GM19240 (cell line): Measurements from ENCODE around the gene ALOX15B.

ENCODE experiments used
- DNase-seq: peaks from one replicate; pipeline ENCODE4 v3.0.0; 2011; ENCODE audit warnings: low spot score; ENCODE audit not compliant: insufficient read length

The ALOX15B gene

GRCh38 chr17:8079291-8080207, 40.7 kb downstream of the ALOX15B start:
- peak; percentile 93 for DNase-seq

- DNase-seq, result no peak
Measured at GRCh38 chr17:8080208-8080798, 41.4 kb downstream of the ALOX15B start.

GRCh38 chr17:8080799-8081219, 42.0 kb downstream of the ALOX15B start:
- DNase-seq, result no peak

DNA sequence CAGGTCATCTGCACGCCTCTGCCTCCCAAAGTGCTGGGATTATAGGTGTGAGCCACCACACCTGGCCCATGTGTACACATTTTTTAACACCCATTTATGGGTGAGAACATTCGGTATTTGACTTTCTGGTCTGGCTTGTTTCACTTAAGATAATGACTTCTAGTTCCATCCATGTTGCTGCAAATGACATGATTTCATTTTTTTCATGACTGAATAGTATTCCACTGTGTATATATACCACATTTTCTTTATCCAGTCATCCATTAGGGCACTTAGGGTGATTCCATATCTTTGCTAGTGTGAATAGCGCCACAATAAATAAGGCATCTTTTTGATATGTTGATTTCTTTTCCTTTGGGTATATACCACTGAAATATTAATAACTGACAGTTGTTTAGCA, 43.0 kb downstream of the ALOX15B start:
- DNase-seq, result no peak

GRCh38 chr17:8082292-8082691, 43.4 kb downstream of the ALOX15B start:
- no peak for DNase-seq

- no peak for DNase-seq
Measured at GRCh38 chr17:8084250-8084649, 45.4 kb downstream of the ALOX15B start.

- no peak for DNase-seq
Measured at GRCh38 chr17:8087075-8087951, 48.5 kb downstream of the ALOX15B start, which contains the start of gene ALOX12B. Gene ALOX12B, minus strand, starts transcription at chr17:8087716. Its CDS starts 274 bp downstream, at chr17:8087442.

DNA sequence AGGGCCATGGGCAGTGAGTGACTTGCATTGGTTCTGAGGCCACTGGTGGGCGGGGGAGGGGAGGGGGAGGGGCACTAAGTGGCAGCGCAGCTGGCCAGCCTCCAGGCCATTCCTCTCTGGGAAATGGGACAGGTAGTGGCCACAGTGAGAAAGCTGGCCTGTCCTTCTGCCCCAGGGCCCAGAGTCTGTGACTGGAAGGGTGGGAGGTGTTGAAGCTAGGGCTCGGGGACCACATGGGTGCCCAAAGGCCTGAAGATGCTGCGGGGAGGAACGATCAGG, 49.0 kb downstream of the ALOX15B start:
- DNase-seq, result no peak

- no peak for DNase-seq
Measured at GRCh38 chr17:8089728-8090127, 50.9 kb downstream of the ALOX15B start.

- peak; percentile 55 for DNase-seq
Measured at GRCh38 chr17:8091033-8091687, 52.3 kb downstream of the ALOX15B start.

DNA sequence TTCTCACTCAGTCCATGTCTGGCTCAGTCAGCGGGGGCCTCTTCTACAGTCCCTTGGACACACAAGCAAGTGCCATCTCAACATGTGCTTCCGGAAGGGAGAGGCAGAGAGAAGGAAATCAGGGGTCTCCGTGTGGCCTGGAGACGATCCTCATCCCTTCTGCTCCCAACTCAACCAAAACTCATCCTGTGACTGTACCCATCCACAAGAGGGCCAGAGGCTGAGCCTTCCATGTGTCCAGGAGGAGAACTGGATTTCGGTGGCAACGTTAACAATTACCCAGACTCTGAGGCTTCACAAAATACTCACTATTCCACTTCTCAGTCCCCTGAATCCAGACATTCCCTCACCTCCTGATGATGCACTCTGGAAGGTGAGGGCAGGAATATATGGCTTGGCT, 56.5 kb downstream of the ALOX15B start:
- no peak for DNase-seq

- no peak for DNase-seq
Measured at GRCh38 chr17:8096541-8096940, 57.7 kb downstream of the ALOX15B start.
